GM20431 (cell line): ENCODE data around the gene NOXA1.
"Not testable (repeated sequence)": the region's sequence is repeated elsewhere in the genome, so short reads cannot be mapped to it uniquely, and the experiment has no call there.

ENCODE experiments used
- in situ Hi-C: fragments of 300-500 bp; cut with MseI, MboI; formaldehyde crosslinking; loops from one replicate; pipeline ENCODE4 v1.15.0; 2020; ENCODE audit warnings: low sequenced_read_pairs; ENCODE audit not compliant: unreplicated experiment

NOXA1 gene

GRCh38 chr9:137460363-137461315 is 37.4 kb downstream of the NOXA1 start:
- in situ Hi-C loops = no loop called here

GRCh38 chr9:137461316-137461662 is 38.1 kb downstream of the NOXA1 start:
- in situ Hi-C loops = no loop called here

GRCh38 chr9:137461663-137462395 is 38.6 kb downstream of the NOXA1 start:
- in situ Hi-C loops = no loop called here

GRCh38 chr9:137462396-137462985 is 39.3 kb downstream of the NOXA1 start:
- in situ Hi-C loops = no loop called here

GRCh38 chr9:137462986-137463930 is 40.1 kb downstream of the NOXA1 start:
- in situ Hi-C loops = no loop called here

- in situ Hi-C loops = no loop called here
These were observed 40.7 kb downstream of the NOXA1 start for GRCh38 chr9:137463931-137464290.

- in situ Hi-C loops = no loop called here
These were observed 41.3 kb downstream of the NOXA1 start for GRCh38 chr9:137464291-137464999.

- in situ Hi-C loops = no loop called here
These were observed 42.0 kb downstream of the NOXA1 start for GRCh38 chr9:137465000-137465719.

- in situ Hi-C loops = no loop called here
These were observed 42.7 kb downstream of the NOXA1 start for GRCh38 chr9:137465720-137466388.

GRCh38 chr9:137466389-137467085 is 43.3 kb downstream of the NOXA1 start:
- in situ Hi-C loops = not testable (repeated sequence)

- in situ Hi-C loops = no loop called here
These were observed 44.0 kb downstream of the NOXA1 start for GRCh38 chr9:137467161-137467581.

- in situ Hi-C loops = no loop called here
These were observed 44.7 kb downstream of the NOXA1 start for GRCh38 chr9:137467896-137468295.

- in situ Hi-C loops = no loop called here
These were observed 47.6 kb downstream of the NOXA1 start for GRCh38 chr9:137470785-137471184.

- in situ Hi-C loops = no loop called here
These were observed 51.1 kb downstream of the NOXA1 start for GRCh38 chr9:137474271-137474670.

- in situ Hi-C loops = no loop called here
These were observed 52.5 kb downstream of the NOXA1 start for GRCh38 chr9:137475666-137476065.

- in situ Hi-C loops = no loop called here
These were observed 53.7 kb downstream of the NOXA1 start for GRCh38 chr9:137476856-137477255.

- in situ Hi-C loops = no loop called here
These were observed 54.8 kb downstream of the NOXA1 start for GRCh38 chr9:137477778-137478612.
